ENCODE results near the gene KCNIP1.

DNA sequence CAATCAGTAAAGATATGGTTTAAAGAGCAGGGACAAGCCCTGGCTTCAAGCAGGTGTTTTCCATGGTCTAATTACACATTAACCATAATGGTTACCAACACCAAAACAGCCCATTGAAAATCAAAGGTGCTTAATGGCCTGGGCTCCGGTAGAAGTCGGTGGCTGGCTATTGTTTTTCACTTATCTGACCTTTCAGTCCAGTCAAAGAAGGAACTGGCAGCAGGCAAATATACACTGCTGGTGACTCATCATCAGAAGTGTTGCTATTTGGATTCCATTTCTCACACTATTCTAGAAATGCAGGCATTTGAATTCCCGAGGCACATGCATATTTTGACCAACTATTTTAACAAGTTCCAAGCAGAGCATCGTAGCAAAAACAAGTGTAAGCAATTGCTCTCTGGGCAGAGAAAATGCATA is 253.4 kb downstream of the KCNIP1 start:
- TF ChIP-seq, protein P1, sequence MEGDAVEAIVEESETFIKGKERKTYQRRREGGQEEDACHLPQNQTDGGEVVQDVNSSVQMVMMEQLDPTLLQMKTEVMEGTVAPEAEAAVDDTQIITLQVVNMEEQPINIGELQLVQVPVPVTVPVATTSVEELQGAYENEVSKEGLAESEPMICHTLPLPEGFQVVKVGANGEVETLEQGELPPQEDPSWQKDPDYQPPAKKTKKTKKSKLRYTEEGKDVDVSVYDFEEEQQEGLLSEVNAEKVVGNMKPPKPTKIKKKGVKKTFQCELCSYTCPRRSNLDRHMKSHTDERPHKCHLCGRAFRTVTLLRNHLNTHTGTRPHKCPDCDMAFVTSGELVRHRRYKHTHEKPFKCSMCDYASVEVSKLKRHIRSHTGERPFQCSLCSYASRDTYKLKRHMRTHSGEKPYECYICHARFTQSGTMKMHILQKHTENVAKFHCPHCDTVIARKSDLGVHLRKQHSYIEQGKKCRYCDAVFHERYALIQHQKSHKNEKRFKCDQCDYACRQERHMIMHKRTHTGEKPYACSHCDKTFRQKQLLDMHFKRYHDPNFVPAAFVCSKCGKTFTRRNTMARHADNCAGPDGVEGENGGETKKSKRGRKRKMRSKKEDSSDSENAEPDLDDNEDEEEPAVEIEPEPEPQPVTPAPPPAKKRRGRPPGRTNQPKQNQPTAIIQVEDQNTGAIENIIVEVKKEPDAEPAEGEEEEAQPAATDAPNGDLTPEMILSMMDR (IDR thresholded peaks at IDR 0.05) = no peak
- TF ChIP-seq SIN3A (IDR thresholded peaks at IDR 0.05; ENCODE audit: borderline replicate concordance, insufficient read depth, low read depth, low read length) = no peak

All from Panc1 (cell line).